ENCODE data around the gene PCBP3.

- TF ChIP-seq CTCF (IDR thresholded peaks at IDR 0.05; ENCODE audit: extremely low read depth in 1 of 2, insufficient read depth in 1 of 2, low read depth in 1 of 2, low read length in 2 of 2) (no peak), POLR2A (IDR thresholded peaks at IDR 0.05; ENCODE audit: low read depth, low read length) (no peak), MAX (IDR thresholded peaks at IDR 0.05; ENCODE audit: insufficient read depth, insufficient read length) (no peak), POLR2AphosphoS5 (IDR thresholded peaks at IDR 0.05; ENCODE audit: insufficient read depth, low read depth, low read length) (no peak), EZH2 (IDR thresholded peaks at IDR 0.05; ENCODE audit: borderline replicate concordance, low read depth, low read length, severe bottlenecking) (no peak), FOS (IDR thresholded peaks at IDR 0.05; ENCODE audit: borderline replicate concordance, insufficient read depth, low read length) (no peak), JUN (IDR thresholded peaks at IDR 0.05; ENCODE audit: borderline replicate concordance, insufficient read depth, insufficient read length, low read depth) (no peak)
These were observed 56.4 kb downstream of the PCBP3 start for GRCh38 chr21:45699966-45700365.

Measured in endothelial cell of umbilical vein (primary cell).